ENCODE results near the gene ANKLE2.
"Not testable (repeated sequence)": the region's sequence is repeated elsewhere in the genome, so short reads cannot be mapped to it uniquely, and the experiment has no call there.

ANKLE2 gene

GRCh38 chr12:132698341-132698740 is 63.3 kb downstream of the ANKLE2 start:
- no peak for TF ChIP-seq CTCF (IDR thresholded peaks at IDR 0.05; ENCODE audit: insufficient read depth, low read length, missing control alignments)
- ChIA-PET POLR2A (no interaction called here), CTCF (no interaction called here)
- no peak for DNase-seq (ENCODE audit: low read depth, low spot score)
- no peak overlapping the region for H3K4me3 ChIP-seq (ENCODE audit: low read depth, low read length)

- no peak for DNase-seq (ENCODE audit: low read depth, low spot score)
- ChIA-PET CTCF (no interaction called here), POLR2A (no interaction called here)
- TF ChIP-seq CTCF (IDR thresholded peaks at IDR 0.05; ENCODE audit: insufficient read depth, low read length, missing control alignments), result no peak
- no peak overlapping the region for H3K4me3 ChIP-seq (ENCODE audit: low read depth, low read length)
These were observed 66.2 kb downstream of the ANKLE2 start for GRCh38 chr12:132695431-132695830.

GRCh38 chr12:132694888-132695287 is 66.7 kb downstream of the ANKLE2 start:
- POLR2A ChIA-PET; DNase-seq (ENCODE audit: low read depth, low spot score); CTCF ChIA-PET; H3K4me3 ChIP-seq (ENCODE audit: low read depth, low read length): not testable (repeated sequence)

GRCh38 chr12:132692030-132692429 is 69.6 kb downstream of the ANKLE2 start:
- CTCF ChIA-PET; H3K4me3 ChIP-seq (ENCODE audit: low read depth, low read length); POLR2A ChIA-PET; DNase-seq (ENCODE audit: low read depth, low spot score): not testable (repeated sequence)

GRCh38 chr12:132690112-132690511 is 71.5 kb downstream of the ANKLE2 start:
- no peak for TF ChIP-seq CTCF (IDR thresholded peaks at IDR 0.05; ENCODE audit: insufficient read depth, low read length, missing control alignments)
- no peak for DNase-seq (ENCODE audit: low read depth, low spot score)
- ChIA-PET POLR2A (no interaction called here), CTCF (no interaction called here)
- H3K4me3 ChIP-seq (ENCODE audit: low read depth, low read length), result no peak overlapping the region

- TF ChIP-seq CTCF (IDR thresholded peaks at IDR 0.05; ENCODE audit: insufficient read depth, low read length, missing control alignments), result no peak
- peak overlapping the region; percentile 20 for H3K4me3 ChIP-seq (ENCODE audit: low read depth, low read length)
- ChIA-PET POLR2A (no interaction called here), CTCF (no interaction called here)
- DNase-seq (ENCODE audit: low read depth, low spot score), result no peak
These were observed 72.4 kb downstream of the ANKLE2 start for GRCh38 chr12:132689227-132689626.

- H3K4me3 ChIP-seq (ENCODE audit: low read depth, low read length), result peak within 1 kb of the TSS; percentile 61
- DNase-seq (ENCODE audit: low read depth, low spot score), result peak; percentile 26
- TF ChIP-seq CTCF (IDR thresholded peaks at IDR 0.05; ENCODE audit: insufficient read depth, low read length, missing control alignments), result no peak
- POLR2A ChIA-PET, result no interaction called here
- CTCF ChIA-PET, result no interaction called here
These were observed 74.1 kb downstream of the ANKLE2 start, which contains the start of the genes POLE and PXMP2 for GRCh38 chr12:132687211-132688164. Gene POLE (minus strand): TSS chr12:132687342. CDS start chr12:132687315, 27 bp downstream. Gene PXMP2 (plus strand): TSS chr12:132687587. CDS start chr12:132687671, 84 bp downstream.
